ENCODE results near the gene CCNE1. TPM values are rescaled to one million over a fixed set of nuclear protein-coding genes. Genes with fewer than 3 reads are reported as not detected.

CCNE1 gene
- total RNA-seq, 1 experiment from 2014 or later: 33.2 TPM

- Histone ChIP-seq H3K27me3 (replicated peaks; ENCODE audit: control insufficient read depth, insufficient read depth, low read length) (no peaks in the 10 kb centered on the region), H3K4me3 (ENCODE audit: low read depth, low read length) (peak overlapping the region; percentile 47), H3K9me3 (no peaks in the 10 kb centered on the region), H3K36me3 (ENCODE audit: control insufficient read depth, insufficient read depth, low read length) (no peaks in the 10 kb centered on the region), H3K4me1 (peaks cover 5% of the 10 kb centered on the region; the same call in 1 of the 2 replicates)
- Mint-ChIP-seq H3K27me3 (ENCODE audit: insufficient read depth, unreplicated experiment) (no peaks in the 10 kb centered on the region), H3K4me3 (ENCODE audit: unreplicated experiment) (peak overlapping the region; percentile 75), H3K27ac (ENCODE audit: unreplicated experiment) (no peak overlapping the region), H3K9me3 (ENCODE audit: unreplicated experiment) (no peaks in the 10 kb centered on the region), H3K36me3 (ENCODE audit: insufficient read depth, unreplicated experiment) (peaks cover 6% of the 10 kb centered on the region), H3K4me1 (ENCODE audit: low read depth, unreplicated experiment) (peaks cover 9% of the 10 kb centered on the region)
- TF ChIP-seq CTCF (IDR thresholded peaks at IDR 0.05; ENCODE audit: insufficient read depth in 1 of 2, low read depth in 1 of 2, low read length in 1 of 2, severe bottlenecking in 1 of 2, unreplicated experiment in 1 of 2): no peak
- ChIA-PET POLR2A (no interaction called here), CTCF (no interaction called here)
- intact Hi-C loops (cut with micrococcal nuclease; ENCODE audit: unreplicated experiment): loop anchor here (5.0 kb wide), 1 partner anchor 40 kb away; no protein-coding TSS in a partner anchor
- peak in 1 of 2 experiments; percentile 43 for DNase-seq
- no TSS peak for BruUV-seq (replicated peaks)
Observed at GRCh38 chr19:29812080-29812880, 489 bp downstream of the CCNE1 start.

GRCh38 chr19:29812881-29813275 lies 1.1 kb downstream of the CCNE1 start:
- H3K4me3 ChIP-seq (ENCODE audit: low read depth, low read length): peak overlapping the region; percentile 47
- Mint-ChIP-seq H3K4me3 (ENCODE audit: unreplicated experiment) (peak overlapping the region; percentile 75), H3K36me3 (ENCODE audit: insufficient read depth, unreplicated experiment) (peaks cover 12% of the 10 kb centered on the region), H3K9me3 (ENCODE audit: unreplicated experiment) (no peaks in the 10 kb centered on the region), H3K27ac (ENCODE audit: unreplicated experiment) (no peak overlapping the region), H3K4me1 (ENCODE audit: low read depth, unreplicated experiment) (peaks cover 12% of the 10 kb centered on the region), H3K27me3 (ENCODE audit: insufficient read depth, unreplicated experiment) (no peaks in the 10 kb centered on the region)
- no peaks in the 10 kb centered on the region for H3K27me3 ChIP-seq (replicated peaks; ENCODE audit: control insufficient read depth, insufficient read depth, low read length)
- DNase-seq: no peak
- BruUV-seq (replicated peaks): TSS peak; percentile 34
- TF ChIP-seq CTCF (IDR thresholded peaks at IDR 0.05; ENCODE audit: insufficient read depth in 1 of 2, low read depth in 1 of 2, low read length in 1 of 2, severe bottlenecking in 1 of 2, unreplicated experiment in 1 of 2): no peak
- no peaks in the 10 kb centered on the region for H3K36me3 ChIP-seq (ENCODE audit: control insufficient read depth, insufficient read depth, low read length)
- ChIA-PET CTCF (no interaction called here), POLR2A (no interaction called here)
- H3K4me1 ChIP-seq: peaks cover 5% of the 10 kb centered on the region; the same call in 1 of the 2 replicates
- H3K9me3 ChIP-seq: no peaks in the 10 kb centered on the region
- intact Hi-C loops (cut with micrococcal nuclease; ENCODE audit: unreplicated experiment): loop anchor here (5.0 kb wide), 1 partner anchor 41 kb away; no protein-coding TSS in a partner anchor

- ChIA-PET POLR2A (no interaction called here), CTCF (interaction anchor here (0.6 kb wide), 1 partner anchor 31 kb away, joined by 3 read pairs; no protein-coding TSS in a partner anchor)
- no peaks in the 10 kb centered on the region for H3K36me3 ChIP-seq (ENCODE audit: control insufficient read depth, insufficient read depth, low read length)
- H3K27me3 ChIP-seq (replicated peaks; ENCODE audit: control insufficient read depth, insufficient read depth, low read length): no peaks in the 10 kb centered on the region
- TF ChIP-seq CTCF (IDR thresholded peaks at IDR 0.05; ENCODE audit: insufficient read depth in 1 of 2, low read depth in 1 of 2, low read length in 1 of 2, severe bottlenecking in 1 of 2, unreplicated experiment in 1 of 2): no peak
- Mint-ChIP-seq H3K4me3 (ENCODE audit: unreplicated experiment) (peak overlapping the region; percentile 75), H3K27ac (ENCODE audit: unreplicated experiment) (no peak overlapping the region), H3K36me3 (ENCODE audit: insufficient read depth, unreplicated experiment) (peaks cover 19% of the 10 kb centered on the region), H3K4me1 (ENCODE audit: low read depth, unreplicated experiment) (peaks cover 12% of the 10 kb centered on the region), H3K9me3 (ENCODE audit: unreplicated experiment) (no peaks in the 10 kb centered on the region), H3K27me3 (ENCODE audit: insufficient read depth, unreplicated experiment) (no peaks in the 10 kb centered on the region)
- intact Hi-C loops (cut with micrococcal nuclease; ENCODE audit: unreplicated experiment): loop anchor here (5.0 kb wide), 1 partner anchor 41 kb away; no protein-coding TSS in a partner anchor
- no peak for DNase-seq
- BruUV-seq (replicated peaks): no TSS peak
- no peak overlapping the region for H3K4me3 ChIP-seq (ENCODE audit: low read depth, low read length)
- peaks cover 5% of the 10 kb centered on the region; the same call in 1 of the 2 replicates for H3K4me1 ChIP-seq
- no peaks in the 10 kb centered on the region for H3K9me3 ChIP-seq
Observed at GRCh38 chr19:29813642-29814041, 1.9 kb downstream of the CCNE1 start.
